GM12875 (cell line): ENCODE results near the gene GYPB.
"Not testable (repeated sequence)": the region's sequence is repeated elsewhere in the genome, so short reads cannot be mapped to it uniquely, and the experiment has no call there.

ENCODE experiments used
- H3K4me3 ChIP-seq: one replicate; pipeline ENCODE4 v1.5.1; 2011; ENCODE audit warnings: low read depth, low read length, control low read depth
- TF ChIP-seq, protein P1 (sequence below): IDR thresholded peaks from 2 replicates; pipeline ENCODE4 v1.5.1; 2011; ENCODE audit warnings: low read depth, mild to moderate bottlenecking, control low read depth, inconsistent platforms, low read length, moderate library complexity, borderline replicate concordance; ENCODE audit not compliant: insufficient read depth

Gene GYPB

DNA sequence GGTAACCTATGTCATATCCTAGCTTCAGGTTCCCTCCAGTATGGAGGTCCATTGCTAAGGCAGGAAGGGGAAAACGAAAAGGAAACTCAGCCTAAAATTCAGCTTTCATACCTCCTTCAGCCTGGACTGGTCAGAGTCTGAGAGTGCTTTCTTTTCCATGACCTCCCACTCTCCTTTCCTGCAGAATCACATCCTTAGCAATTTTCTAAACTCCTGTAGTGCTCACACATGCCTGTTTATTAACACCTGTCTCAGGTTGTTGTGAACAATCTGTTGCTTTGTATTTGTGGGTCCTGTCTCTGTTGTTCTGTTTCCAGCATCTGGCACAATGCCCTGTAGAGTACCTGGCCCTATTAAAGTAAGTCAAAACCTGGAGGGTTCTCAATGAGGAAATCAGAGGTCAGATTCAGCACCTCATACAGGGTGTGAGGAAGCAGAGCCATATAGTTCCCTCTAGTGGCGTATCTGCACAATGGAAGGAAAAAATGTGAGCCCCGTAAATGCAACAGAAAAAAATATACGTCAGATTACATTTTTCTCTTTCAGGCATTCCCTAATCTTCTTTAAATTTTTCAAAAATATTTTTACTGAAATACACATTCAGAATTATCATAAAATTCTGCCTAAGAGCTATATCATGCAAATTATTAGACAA lies 2.3 kb upstream of the GYPB start:
- H3K4me3 ChIP-seq = not testable (repeated sequence)
- TF ChIP-seq, protein P1, sequence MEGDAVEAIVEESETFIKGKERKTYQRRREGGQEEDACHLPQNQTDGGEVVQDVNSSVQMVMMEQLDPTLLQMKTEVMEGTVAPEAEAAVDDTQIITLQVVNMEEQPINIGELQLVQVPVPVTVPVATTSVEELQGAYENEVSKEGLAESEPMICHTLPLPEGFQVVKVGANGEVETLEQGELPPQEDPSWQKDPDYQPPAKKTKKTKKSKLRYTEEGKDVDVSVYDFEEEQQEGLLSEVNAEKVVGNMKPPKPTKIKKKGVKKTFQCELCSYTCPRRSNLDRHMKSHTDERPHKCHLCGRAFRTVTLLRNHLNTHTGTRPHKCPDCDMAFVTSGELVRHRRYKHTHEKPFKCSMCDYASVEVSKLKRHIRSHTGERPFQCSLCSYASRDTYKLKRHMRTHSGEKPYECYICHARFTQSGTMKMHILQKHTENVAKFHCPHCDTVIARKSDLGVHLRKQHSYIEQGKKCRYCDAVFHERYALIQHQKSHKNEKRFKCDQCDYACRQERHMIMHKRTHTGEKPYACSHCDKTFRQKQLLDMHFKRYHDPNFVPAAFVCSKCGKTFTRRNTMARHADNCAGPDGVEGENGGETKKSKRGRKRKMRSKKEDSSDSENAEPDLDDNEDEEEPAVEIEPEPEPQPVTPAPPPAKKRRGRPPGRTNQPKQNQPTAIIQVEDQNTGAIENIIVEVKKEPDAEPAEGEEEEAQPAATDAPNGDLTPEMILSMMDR = peak; percentile 45; the same call in 1 of the 2 replicates

DNA sequence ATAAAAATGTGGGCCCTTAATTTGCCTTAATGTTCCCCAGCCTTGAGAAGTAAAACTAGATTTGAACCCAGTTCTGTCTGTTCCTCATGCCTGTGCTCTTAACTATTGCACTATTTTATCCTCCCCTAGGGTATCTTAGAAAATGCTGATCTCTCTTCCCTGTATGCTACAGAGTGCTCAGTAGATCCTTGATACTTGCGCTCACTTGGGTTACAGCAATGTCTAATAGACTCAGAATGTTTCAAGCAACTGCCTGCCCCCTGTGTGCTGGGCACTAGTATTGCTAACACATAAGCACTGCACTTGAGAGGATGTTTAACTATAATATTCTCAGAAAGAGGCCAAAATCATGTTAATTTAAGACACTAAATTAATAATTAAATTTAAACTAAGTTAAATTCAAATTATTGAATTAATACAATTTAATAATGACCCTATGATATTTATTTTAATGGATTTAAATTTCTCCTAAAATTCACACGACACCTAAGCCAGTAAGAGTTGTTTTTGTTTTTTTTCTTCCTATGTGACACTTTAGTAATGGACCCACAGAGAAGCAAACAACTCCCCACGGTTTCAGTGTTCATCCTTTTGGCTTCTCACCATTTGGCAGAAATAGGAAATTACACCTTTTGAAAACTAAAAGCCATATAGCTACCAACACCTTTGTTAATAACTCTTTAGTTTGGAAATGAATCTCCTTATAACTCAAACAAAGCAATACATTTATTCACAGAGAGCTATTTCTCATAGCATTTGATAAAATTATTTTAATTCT lies 768 bp downstream of the GYPB start:
- not testable (repeated sequence) for H3K4me3 ChIP-seq

DNA sequence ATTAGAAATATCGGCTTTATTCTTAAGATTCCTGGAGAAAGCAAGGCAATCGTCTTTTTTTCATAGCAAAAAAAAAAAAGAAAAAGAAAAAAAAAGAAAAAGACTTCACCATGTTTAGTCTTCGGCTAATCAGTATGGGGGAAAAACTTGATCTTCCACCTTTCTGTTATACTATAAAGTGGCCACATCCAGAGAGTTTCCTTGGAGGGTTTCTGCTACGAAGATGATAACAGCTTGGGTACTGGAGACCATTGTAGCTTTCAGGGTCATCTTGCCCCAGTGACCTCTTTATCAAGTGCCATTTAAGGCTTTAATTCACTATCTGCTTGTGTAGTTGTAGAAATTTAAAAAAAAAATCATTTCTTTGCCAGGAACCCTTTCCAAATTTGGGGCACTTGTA lies 1.9 kb downstream of the GYPB start:
- H3K4me3 ChIP-seq = not testable (repeated sequence)

DNA sequence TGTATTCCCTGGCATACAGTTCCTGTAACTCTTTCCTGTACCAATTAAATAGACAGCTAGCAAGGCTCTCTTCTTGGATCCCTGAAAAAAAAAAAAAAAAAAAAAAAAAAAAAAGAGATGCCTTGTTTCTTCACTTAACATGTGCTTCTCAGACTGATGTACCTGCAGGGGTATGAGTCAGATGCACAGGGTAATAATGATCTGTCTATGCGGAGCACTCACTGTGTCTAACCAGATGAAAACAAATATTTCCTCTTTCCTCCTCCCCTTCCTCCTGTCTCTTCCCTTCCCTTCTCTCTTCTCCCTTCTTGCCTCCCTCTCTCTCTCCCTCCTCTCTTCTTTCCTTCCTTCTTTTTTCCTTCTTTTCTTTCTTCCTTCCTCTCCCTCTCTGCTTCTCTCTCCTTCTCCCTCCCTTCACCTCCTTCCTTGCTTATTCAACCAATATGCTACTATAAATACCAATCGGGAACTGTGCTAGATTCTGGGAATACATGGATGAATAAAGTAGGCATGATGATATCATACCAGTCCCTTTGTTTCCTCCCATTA lies 3.0 kb downstream of the GYPB start:
- H3K4me3 ChIP-seq = not testable (repeated sequence)

DNA sequence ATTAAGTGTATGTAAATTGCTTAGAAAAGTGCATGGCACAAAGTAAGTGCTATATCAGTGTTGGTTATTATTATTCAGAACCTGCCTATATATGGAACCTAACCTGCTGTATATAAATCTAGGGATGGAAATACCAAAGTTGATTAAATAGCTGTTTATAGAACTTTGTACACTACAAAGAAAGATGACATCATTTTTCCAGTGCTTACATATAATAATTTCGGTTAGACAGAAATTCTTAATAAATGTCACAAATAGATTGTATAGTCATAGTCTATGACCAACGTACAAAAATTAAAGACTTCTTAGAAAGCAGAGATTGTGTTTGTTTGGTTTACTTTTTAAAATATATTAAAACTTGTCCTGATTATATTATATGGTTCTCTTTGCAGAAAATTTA lies 4.4 kb downstream of the GYPB start:
- TF ChIP-seq, protein P1 = no peak
- no peak overlapping the region for H3K4me3 ChIP-seq

DNA sequence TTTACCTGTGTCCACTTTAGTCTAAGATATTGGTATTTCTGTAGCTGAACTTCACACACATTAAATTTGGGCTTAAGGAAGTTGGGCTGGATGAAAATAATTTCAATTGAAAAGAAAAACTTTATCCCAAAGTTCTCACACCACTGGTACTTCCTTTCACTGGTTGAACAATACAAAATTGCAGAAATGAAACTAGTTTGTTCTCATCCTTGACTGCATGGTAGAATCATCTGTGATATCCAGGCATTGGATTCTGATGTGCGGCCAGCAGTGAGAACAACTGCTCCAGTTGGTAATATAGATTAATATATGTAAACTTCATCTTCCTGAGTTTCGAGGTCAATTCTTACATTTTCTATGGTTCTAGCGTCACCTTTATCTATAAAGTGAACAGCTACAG lies 10.6 kb downstream of the GYPB start:
- H3K4me3 ChIP-seq = not testable (repeated sequence)

DNA sequence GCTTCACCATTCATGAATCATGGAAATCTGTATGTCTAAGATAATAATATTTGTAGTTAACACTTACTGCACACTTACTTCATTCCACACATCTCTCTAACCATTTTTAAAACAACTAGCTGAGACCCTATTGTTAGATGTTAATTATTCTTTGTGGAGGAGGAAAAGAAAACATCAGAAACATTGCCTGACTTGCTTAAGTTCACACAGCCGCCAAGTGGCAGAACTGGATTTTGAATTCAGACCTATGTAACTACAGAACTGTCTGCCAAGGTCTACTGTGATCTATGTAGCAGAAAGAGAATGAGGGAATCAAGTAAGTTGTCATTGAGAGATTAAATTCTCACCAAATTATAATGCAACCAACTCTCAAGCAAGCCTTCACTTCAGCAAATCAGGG lies 11.2 kb downstream of the GYPB start:
- not testable (repeated sequence) for H3K4me3 ChIP-seq

DNA sequence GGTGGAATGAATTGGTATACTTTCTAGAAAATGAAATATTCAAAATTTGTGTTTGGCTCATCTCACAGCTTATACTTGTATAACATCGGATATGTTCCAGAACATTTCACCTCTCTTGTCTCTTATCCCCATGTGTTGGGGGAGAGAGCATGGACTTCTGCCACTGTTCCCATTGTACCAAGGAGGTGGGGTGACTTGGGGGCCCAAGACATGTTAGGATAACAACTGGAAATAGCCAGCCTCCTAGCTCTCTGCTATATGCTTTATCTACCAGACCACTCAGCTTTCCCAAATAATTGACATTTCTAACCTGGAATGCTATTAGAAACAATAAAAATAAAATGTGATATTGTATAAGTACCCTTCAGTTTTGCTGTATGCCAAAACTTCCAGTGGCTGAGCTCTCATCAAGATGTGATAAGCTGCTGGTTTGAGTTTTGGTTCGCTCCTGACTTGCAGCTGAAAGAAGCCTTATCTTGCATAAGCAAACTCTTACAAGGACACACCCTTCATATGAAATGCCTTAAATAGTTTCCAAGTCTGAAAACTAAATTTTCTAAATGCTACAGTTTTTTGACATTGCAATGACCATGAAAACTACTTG lies 12.9 kb downstream of the GYPB start:
- H3K4me3 ChIP-seq = not testable (repeated sequence)

DNA sequence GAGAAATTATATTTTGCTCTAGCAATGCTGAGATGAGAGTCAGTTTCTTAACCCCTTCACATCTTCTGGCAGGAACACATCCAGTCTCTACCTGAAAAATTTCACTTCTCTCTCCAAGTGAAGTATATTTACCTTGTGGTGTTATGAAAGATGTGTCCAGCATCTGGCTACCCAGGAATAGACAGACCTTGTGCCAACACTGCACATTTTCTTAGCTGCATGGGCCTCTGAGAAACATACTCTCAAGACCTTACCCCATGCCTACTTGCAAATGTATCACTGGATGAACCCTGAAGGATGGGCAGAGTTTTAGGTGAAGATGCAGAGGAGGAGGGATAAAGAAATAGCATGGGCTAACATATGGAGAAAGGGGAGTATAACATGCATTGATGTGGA lies 13.6 kb downstream of the GYPB start:
- H3K4me3 ChIP-seq = not testable (repeated sequence)

DNA sequence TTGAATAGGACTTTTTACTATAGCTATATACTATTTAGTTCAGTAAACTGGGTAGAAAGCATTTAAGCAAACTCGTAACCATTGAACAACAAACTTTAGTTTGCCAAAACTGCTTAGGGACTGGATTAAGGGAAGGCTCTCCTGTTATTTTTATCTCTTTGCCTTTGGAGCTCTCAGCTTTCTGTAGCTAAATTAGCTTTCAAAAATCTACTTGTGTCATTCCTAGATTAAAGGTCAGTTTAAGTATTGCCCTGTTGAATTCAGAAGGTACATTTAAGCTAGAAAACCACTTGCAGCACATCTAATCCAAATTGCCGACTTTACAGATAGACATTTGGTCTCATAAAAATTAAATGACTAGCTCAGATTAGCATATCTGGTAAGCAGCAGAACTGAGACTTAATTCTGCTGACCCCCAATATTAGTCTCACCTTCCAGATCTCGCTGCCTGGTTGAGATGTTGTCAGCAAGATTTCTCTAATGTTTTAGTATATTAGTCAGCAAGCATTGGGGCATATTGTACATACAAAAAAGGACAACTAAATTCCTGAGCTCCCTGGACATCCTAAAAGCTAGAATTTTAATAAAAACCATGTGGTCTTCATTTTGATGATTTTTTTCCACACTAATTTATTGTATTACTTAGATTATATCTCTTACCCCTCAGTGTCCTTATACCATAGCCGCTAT lies 14.2 kb downstream of the GYPB start:
- not testable (repeated sequence) for H3K4me3 ChIP-seq

DNA sequence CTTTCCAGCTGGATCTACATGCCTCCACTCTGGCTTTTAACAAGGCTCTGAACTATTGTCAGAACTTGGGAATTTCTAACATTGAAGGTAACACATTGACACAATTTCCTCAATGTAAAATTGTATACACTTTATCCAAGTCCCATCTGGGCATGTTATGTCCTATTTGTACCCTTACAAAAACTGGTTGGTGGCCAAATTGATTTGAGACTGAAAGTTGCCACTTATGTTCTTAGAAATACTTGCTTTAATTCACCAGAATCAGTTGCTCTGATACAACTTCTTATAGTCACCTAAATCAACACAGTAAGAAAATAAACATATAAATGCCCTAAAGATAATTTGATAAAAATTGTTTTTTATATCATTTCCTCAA lies 15.3 kb downstream of the GYPB start:
- not testable (repeated sequence) for H3K4me3 ChIP-seq

DNA sequence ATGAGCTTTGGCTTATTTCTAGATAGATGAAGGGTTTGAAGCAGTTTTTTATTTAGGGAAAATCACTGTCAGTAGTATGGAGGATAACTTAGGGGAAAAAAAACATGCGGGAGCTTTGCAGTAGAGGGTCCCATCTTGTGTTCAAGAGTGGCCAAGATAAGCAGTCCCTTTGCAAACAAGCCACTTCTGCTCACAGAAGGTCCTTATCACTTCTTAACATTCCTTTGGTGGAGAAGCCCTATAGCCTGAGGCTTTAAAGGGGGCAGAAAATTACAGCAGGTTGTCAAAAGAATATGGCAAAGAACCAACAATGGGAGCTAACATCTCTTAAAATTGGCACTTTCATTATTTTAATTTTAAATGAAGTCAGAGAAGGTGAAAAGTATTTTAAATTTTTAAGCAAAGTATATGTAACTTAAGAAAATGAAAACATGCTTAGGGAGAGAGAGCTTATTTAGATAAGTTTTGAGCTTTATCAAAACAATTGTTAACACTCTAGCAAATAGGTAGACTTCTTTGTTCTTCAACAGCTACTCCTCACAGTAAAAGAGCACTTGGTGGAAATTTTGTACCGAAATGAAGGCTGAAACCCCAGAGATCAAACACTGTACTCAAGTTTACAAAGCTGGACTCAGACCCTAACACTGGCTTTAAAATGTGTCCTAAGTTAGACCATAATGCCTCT lies 15.8 kb downstream of the GYPB start:
- H3K4me3 ChIP-seq = not testable (repeated sequence)

DNA sequence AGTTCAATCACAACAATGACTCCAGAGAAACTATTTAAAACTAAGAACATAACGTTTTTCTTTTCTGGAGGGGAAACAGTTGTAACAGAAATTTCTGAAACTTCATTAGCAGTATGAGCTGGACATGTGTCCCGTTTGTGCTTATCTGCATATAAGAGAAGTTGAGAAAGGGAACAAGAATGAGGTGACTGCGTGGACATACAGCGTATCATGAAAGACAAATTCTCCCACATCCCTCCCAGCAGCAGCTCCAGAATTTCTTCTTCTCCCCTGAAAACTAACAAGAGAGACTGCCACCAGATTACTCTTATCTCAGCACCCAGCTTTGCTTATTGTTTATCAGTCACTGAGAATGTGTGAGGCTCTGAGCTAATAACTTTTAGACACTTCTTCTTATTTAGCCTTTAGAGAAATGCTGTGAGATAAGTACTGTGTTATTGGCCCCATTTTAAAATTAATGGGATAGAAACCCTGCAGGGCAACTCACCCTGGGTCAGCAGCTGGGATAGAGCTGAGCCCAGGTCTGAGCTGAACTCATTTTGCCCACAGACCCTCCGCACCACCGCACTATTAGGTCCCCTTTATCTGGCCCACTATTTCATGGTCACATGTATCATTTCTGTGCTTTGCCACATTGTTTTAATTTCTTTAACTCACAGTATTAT lies 18.7 kb downstream of the GYPB start:
- H3K4me3 ChIP-seq = not testable (repeated sequence)

DNA sequence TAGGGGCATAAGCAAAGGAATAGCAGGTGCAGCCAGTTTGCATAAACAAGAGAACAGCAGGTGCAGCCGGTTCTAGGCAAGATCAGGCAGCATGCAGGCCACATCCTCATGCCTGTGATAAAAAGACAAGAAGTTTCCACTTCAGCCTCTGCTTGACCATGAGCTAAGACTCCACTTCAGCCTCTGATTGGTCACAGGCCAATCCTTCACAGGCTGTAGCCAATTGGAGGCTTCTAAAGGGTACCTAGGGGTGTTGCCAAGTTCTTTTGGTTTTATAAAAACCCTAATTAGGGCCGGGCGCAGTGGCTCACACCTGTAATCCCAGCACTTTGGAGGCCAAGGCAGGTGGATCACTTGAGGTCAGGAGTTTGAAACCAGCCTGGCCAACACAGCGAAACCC lies 23.0 kb downstream of the GYPB start:
- H3K4me3 ChIP-seq = not testable (repeated sequence)

DNA sequence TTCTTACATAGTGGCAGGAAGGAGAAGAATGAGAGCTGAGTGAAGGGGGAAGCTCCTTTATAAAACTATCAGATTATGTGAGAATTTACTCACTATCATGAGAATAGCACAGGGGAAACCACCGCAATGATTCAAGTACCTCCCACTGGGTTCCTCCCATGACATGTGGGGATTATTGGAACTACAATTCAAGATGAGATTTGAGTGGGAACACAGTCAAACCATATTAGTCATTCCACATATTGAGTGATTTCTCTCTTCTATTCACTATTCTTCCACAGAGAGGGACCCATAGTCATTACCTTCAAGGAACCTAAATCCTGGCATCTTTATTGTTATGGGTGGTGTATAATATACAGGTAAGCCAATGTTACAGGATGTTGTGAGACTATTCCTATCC lies 27.4 kb downstream of the GYPB start:
- not testable (repeated sequence) for H3K4me3 ChIP-seq

DNA sequence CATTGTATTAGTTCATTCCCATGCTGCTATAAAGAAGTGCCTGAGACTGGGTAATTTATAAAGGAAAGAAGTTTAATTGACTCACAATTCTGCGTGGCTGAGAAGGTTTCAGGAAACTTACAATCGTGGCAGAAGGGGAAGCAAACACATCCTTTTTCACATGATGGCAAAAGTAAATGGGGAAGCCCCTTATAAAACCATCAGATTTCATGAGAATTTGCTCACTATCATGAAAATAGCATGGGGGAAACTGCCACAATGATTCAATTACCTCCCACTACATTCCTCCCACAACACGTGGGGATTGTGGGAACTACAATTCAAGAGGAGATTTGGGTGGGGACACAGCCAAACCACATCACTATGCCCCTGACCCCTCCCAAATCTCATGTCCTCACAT lies 28.5 kb downstream of the GYPB start:
- not testable (repeated sequence) for H3K4me3 ChIP-seq
